Measurements from ENCODE around the gene KRT85.

The KRT85 gene

DNA sequence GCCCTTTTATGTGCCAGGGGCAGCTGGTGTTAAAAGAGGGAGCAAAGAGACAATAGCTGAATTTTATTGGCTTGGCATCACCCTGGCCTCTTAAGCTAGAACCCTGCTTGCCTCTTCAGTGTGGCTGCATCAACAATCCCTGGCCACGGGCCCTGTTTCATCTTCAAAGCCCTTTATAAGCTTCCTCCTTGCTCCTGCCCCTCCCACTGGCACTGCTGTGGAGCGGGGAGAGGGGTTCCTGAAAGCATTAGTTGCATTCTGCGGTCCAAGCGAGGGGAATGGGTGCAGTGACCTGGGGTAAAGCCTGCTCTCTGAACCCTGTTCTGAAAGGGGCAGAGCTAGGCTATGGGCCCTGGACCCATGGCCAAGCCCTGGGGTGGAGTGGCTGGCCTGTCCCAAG lies 45.9 kb downstream of the KRT85 start:
- no peak overlapping the region for H3K4me3 ChIP-seq (ENCODE audit: insufficient read depth, low read length, poor library complexity, severe bottlenecking)
- H3K9me2 ChIP-seq (replicated peaks; ENCODE audit: insufficient read depth, low read length) = no peaks in the 10 kb centered on the region
- no peaks in the 10 kb centered on the region for H3K9me3 ChIP-seq (ENCODE audit: insufficient read depth, low read length)
- no peaks in the 10 kb centered on the region for H3K79me2 ChIP-seq (ENCODE audit: insufficient read depth, low read length)
- no peak overlapping the region for H3K27ac ChIP-seq (ENCODE audit: low read depth, low read length)
- no peak overlapping the region for H2AFZ ChIP-seq (ENCODE audit: low read depth, low read length, severe bottlenecking)
- H3K27me3 ChIP-seq (ENCODE audit: low read length) = no peaks in the 10 kb centered on the region
- no peak overlapping the region for H3K9ac ChIP-seq (ENCODE audit: low read length)
- no peak overlapping the region for H3K4me2 ChIP-seq (ENCODE audit: low read depth, low read length, poor library complexity, severe bottlenecking)
- H4K20me1 ChIP-seq (ENCODE audit: low read depth, low read length) = no peaks in the 10 kb centered on the region
- no peaks in the 10 kb centered on the region for H3F3A ChIP-seq (ENCODE audit: insufficient read depth)
- no peaks in the 10 kb centered on the region for H3K36me3 ChIP-seq (ENCODE audit: low read length)
- TF ChIP-seq EZH2phosphoT487 (conservative IDR thresholded peaks at IDR 0.05; ENCODE audit: low read length) = no peak

- Histone ChIP-seq H3K27ac (ENCODE audit: low read depth, low read length) (no peak within 1 kb of the TSS), H3K4me3 (ENCODE audit: insufficient read depth, low read length, poor library complexity, severe bottlenecking) (no peak within 1 kb of the TSS), H3K36me3 (ENCODE audit: low read length) (no peaks in the 10 kb centered on the region), H3K9ac (ENCODE audit: low read length) (no peak within 1 kb of the TSS), H4K20me1 (ENCODE audit: low read depth, low read length) (no peaks in the 10 kb centered on the region), H3K4me2 (ENCODE audit: low read depth, low read length, poor library complexity, severe bottlenecking) (no peak within 1 kb of the TSS), H3F3A (ENCODE audit: insufficient read depth) (no peaks in the 10 kb centered on the region), H2AFZ (ENCODE audit: low read depth, low read length, severe bottlenecking) (no peak within 1 kb of the TSS), H3K79me2 (ENCODE audit: insufficient read depth, low read length) (no peaks in the 10 kb centered on the region), H3K9me2 (replicated peaks; ENCODE audit: insufficient read depth, low read length) (no peaks in the 10 kb centered on the region), H3K9me3 (ENCODE audit: insufficient read depth, low read length) (no peaks in the 10 kb centered on the region), H3K27me3 (ENCODE audit: low read length) (no peaks in the 10 kb centered on the region)
- TF ChIP-seq, protein P1, sequence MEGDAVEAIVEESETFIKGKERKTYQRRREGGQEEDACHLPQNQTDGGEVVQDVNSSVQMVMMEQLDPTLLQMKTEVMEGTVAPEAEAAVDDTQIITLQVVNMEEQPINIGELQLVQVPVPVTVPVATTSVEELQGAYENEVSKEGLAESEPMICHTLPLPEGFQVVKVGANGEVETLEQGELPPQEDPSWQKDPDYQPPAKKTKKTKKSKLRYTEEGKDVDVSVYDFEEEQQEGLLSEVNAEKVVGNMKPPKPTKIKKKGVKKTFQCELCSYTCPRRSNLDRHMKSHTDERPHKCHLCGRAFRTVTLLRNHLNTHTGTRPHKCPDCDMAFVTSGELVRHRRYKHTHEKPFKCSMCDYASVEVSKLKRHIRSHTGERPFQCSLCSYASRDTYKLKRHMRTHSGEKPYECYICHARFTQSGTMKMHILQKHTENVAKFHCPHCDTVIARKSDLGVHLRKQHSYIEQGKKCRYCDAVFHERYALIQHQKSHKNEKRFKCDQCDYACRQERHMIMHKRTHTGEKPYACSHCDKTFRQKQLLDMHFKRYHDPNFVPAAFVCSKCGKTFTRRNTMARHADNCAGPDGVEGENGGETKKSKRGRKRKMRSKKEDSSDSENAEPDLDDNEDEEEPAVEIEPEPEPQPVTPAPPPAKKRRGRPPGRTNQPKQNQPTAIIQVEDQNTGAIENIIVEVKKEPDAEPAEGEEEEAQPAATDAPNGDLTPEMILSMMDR (IDR thresholded peaks at IDR 0.05; ENCODE audit: insufficient read depth, low read length, poor library complexity, severe bottlenecking) = no peak
- no peak for TF ChIP-seq EZH2phosphoT487 (conservative IDR thresholded peaks at IDR 0.05; ENCODE audit: low read length)
These were observed 46.4 kb downstream of the KRT85 start, which contains the start of gene KRT83 for GRCh38 chr12:52320784-52321400. Gene KRT83, minus strand, starts transcription at chr12:52321398. Its CDS starts 63 bp downstream, at chr12:52321335.

DNA sequence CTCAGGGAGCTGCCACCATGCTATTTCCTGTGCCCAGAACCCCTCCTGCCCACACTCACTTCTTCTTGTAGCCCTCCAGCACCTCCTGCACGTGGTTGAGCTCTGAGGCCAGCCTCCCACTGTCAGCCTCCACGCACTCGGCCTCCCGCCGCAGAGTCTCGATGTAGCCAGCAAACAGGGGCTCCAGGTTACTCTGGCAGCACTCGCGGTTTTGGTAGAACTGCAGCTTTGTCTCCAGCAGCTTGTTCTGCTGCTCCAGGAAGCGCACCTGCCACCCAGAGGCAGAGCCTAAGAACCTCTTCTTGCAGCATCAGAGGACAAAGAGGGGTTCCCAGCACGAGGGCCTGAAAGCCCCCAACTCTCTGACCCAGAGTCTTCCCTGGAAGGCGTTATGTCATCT lies 48.2 kb downstream of the KRT85 start:
- Histone ChIP-seq H3K79me2 (ENCODE audit: insufficient read depth, low read length) (no peaks in the 10 kb centered on the region), H2AFZ (ENCODE audit: low read depth, low read length, severe bottlenecking) (no peak overlapping the region), H3K27ac (ENCODE audit: low read depth, low read length) (no peak overlapping the region), H3F3A (ENCODE audit: insufficient read depth) (no peaks in the 10 kb centered on the region), H3K9ac (ENCODE audit: low read length) (no peak overlapping the region), H3K36me3 (ENCODE audit: low read length) (no peaks in the 10 kb centered on the region), H3K4me2 (ENCODE audit: low read depth, low read length, poor library complexity, severe bottlenecking) (no peak overlapping the region), H3K9me3 (ENCODE audit: insufficient read depth, low read length) (no peaks in the 10 kb centered on the region), H4K20me1 (ENCODE audit: low read depth, low read length) (no peaks in the 10 kb centered on the region), H3K4me3 (ENCODE audit: insufficient read depth, low read length, poor library complexity, severe bottlenecking) (no peak overlapping the region), H3K27me3 (ENCODE audit: low read length) (no peaks in the 10 kb centered on the region), H3K9me2 (replicated peaks; ENCODE audit: insufficient read depth, low read length) (no peaks in the 10 kb centered on the region)
- TF ChIP-seq, protein P1 (IDR thresholded peaks at IDR 0.05; ENCODE audit: insufficient read depth, low read length, poor library complexity, severe bottlenecking) = no peak
- TF ChIP-seq EZH2phosphoT487 (conservative IDR thresholded peaks at IDR 0.05; ENCODE audit: low read length) = no peak

GRCh38 chr12:52318241-52318990 lies 48.9 kb downstream of the KRT85 start:
- no peaks in the 10 kb centered on the region for H3K9me2 ChIP-seq (replicated peaks; ENCODE audit: insufficient read depth, low read length)
- H3K4me2 ChIP-seq (ENCODE audit: low read depth, low read length, poor library complexity, severe bottlenecking) = no peak overlapping the region
- H3K36me3 ChIP-seq (ENCODE audit: low read length) = no peaks in the 10 kb centered on the region
- H2AFZ ChIP-seq (ENCODE audit: low read depth, low read length, severe bottlenecking) = no peak overlapping the region
- TF ChIP-seq, protein P1 (IDR thresholded peaks at IDR 0.05; ENCODE audit: insufficient read depth, low read length, poor library complexity, severe bottlenecking) = no peak
- TF ChIP-seq EZH2phosphoT487 (conservative IDR thresholded peaks at IDR 0.05; ENCODE audit: low read length) = no peak
- no peaks in the 10 kb centered on the region for H3F3A ChIP-seq (ENCODE audit: insufficient read depth)
- H4K20me1 ChIP-seq (ENCODE audit: low read depth, low read length) = no peaks in the 10 kb centered on the region
- H3K4me3 ChIP-seq (ENCODE audit: insufficient read depth, low read length, poor library complexity, severe bottlenecking) = no peak overlapping the region
- H3K27ac ChIP-seq (ENCODE audit: low read depth, low read length) = no peak overlapping the region
- H3K9ac ChIP-seq (ENCODE audit: low read length) = no peak overlapping the region
- no peaks in the 10 kb centered on the region for H3K79me2 ChIP-seq (ENCODE audit: insufficient read depth, low read length)
- H3K27me3 ChIP-seq (ENCODE audit: low read length) = no peaks in the 10 kb centered on the region
- H3K9me3 ChIP-seq (ENCODE audit: insufficient read depth, low read length) = no peaks in the 10 kb centered on the region
